Liver (tissue), 9 donors: ENCODE data around the gene ZCWPW1. TPM values are rescaled to one million over a fixed set of nuclear protein-coding genes. Genes with fewer than 3 reads are reported as not detected.

ENCODE experiments used
- DNase-seq: peaks from one replicate; pipeline ENCODE4 v3.0.0-alpha.2; 2017; ENCODE audit warnings: low spot score
- H3K27ac ChIP-seq, 2 donors: one replicate each; pipeline ENCODE4 v1.7.0; 2013; ENCODE audit warnings: inconsistent platforms in 2 of 2, low read length in 2 of 2, control low read depth in 1 of 2, low read depth in 1 of 2, mild to moderate bottlenecking in 1 of 2
- H3K27me3 ChIP-seq, 4 donors: one replicate each; pipeline versions ENCODE4 v1.6.1 to v1.7.0; 2013; ENCODE audit warnings: low read length in 3 of 4, inconsistent platforms in 1 of 4, mild to moderate bottlenecking in 1 of 4, moderate library complexity in 1 of 4; ENCODE audit not compliant: control insufficient read depth in 4 of 4, insufficient read depth in 4 of 4
- H3K36me3 ChIP-seq, 4 donors: one replicate each; pipeline versions ENCODE4 v1.6.1 to v1.7.0; 2013; ENCODE audit warnings: low read length in 3 of 4, mild to moderate bottlenecking in 3 of 4, low read depth in 1 of 4, moderate library complexity in 1 of 4; ENCODE audit not compliant: control insufficient read depth in 4 of 4, insufficient read depth in 3 of 4
- H3K4me1 ChIP-seq, 4 donors: one replicate each; pipeline versions ENCODE4 v1.6.1 to v1.7.0; 2013; ENCODE audit warnings: low read length in 3 of 4, mild to moderate bottlenecking in 3 of 4, moderate library complexity in 1 of 4; ENCODE audit not compliant: control insufficient read depth in 4 of 4, insufficient read depth in 4 of 4
- H3K4me3 ChIP-seq, 3 donors: one replicate each; pipeline versions ENCODE4 v1.6.1 to v1.7.0; 2013; ENCODE audit warnings: low read length in 3 of 3, control low read depth in 1 of 3, low read depth in 1 of 3, mild to moderate bottlenecking in 1 of 3
- H3K9ac ChIP-seq, 2 donors: one replicate each; pipeline ENCODE4 v1.7.0; 2013; ENCODE audit warnings: low read length in 2 of 2, mild to moderate bottlenecking in 2 of 2, moderate library complexity in 2 of 2, control low read depth in 1 of 2, low read depth in 1 of 2
- H3K9me3 ChIP-seq, 4 donors: one replicate each; pipeline versions ENCODE4 v1.6.1 to v1.7.0; 2013; ENCODE audit warnings: low read length in 3 of 4; ENCODE audit not compliant: control insufficient read depth in 4 of 4
- ATF3 ChIP-seq: IDR thresholded peaks from 2 replicates; pipeline ENCODE4 v1.6.1; 2016; ENCODE audit warnings: antibody characterized with exemption
- CTCF ChIP-seq: fragments of 150-350 bp; IDR thresholded peaks from 2 replicates; pipeline ENCODE4 v1.5.1; 2017; ENCODE audit warnings: improper control_type of control experiment, low read depth, low read length; ENCODE audit not compliant: missing input control
- EGR1 ChIP-seq, 2 donors: IDR thresholded peaks; 2 replicates each; pipeline ENCODE4 v1.6.1; 2016 to 2018; ENCODE audit warnings: antibody characterized with exemption in 2 of 2, low read depth in 2 of 2
- FOXA1 ChIP-seq: IDR thresholded peaks from 2 replicates; pipeline ENCODE4 v1.6.1; 2016; ENCODE audit warnings: antibody characterized with exemption
- FOXA2 ChIP-seq: IDR thresholded peaks from 2 replicates; pipeline ENCODE4 v1.6.1; 2016; ENCODE audit warnings: antibody characterized with exemption
- GABPA ChIP-seq, 2 donors: IDR thresholded peaks in 1 of 2; conservative IDR thresholded peaks in 1 of 2; 2 replicates each; pipeline ENCODE4 v1.6.1; 2016; ENCODE audit warnings: antibody characterized with exemption in 2 of 2, mild to moderate bottlenecking in 1 of 2, moderate library complexity in 1 of 2
- HNF4A ChIP-seq, 2 donors: conservative IDR thresholded peaks; 2 replicates each; pipeline ENCODE4 v1.6.1; 2016; ENCODE audit warnings: antibody characterized with exemption in 2 of 2, mild to moderate bottlenecking in 2 of 2
- HNF4G ChIP-seq: IDR thresholded peaks from 2 replicates; pipeline ENCODE4 v1.6.1; 2016; ENCODE audit warnings: antibody characterized with exemption
- JUND ChIP-seq, 2 donors: IDR thresholded peaks; 2 replicates each; pipeline ENCODE4 v1.6.1; 2016; ENCODE audit warnings: antibody characterized with exemption in 2 of 2
- MAX ChIP-seq: IDR thresholded peaks from 2 replicates; pipeline ENCODE4 v1.6.1; 2016; ENCODE audit warnings: antibody characterized with exemption
- NR2F2 ChIP-seq: IDR thresholded peaks from 2 replicates; pipeline ENCODE4 v1.6.1; 2016; ENCODE audit warnings: antibody characterized with exemption
- RAD21 ChIP-seq, 2 donors: IDR thresholded peaks; 2 replicates each; pipeline ENCODE4 v1.6.1; 2016; ENCODE audit warnings: antibody characterized with exemption in 2 of 2, mild to moderate bottlenecking in 2 of 2
- REST ChIP-seq: IDR thresholded peaks from 2 replicates; pipeline ENCODE4 v1.6.1; 2016; ENCODE audit warnings: antibody characterized with exemption, mild to moderate bottlenecking
- RXRA ChIP-seq, 2 donors: IDR thresholded peaks; 2 replicates each; pipeline ENCODE4 v1.6.1; 2017 to 2018; ENCODE audit warnings: antibody characterized with exemption in 2 of 2, mild to moderate bottlenecking in 1 of 2
- SP1 ChIP-seq: IDR thresholded peaks from 2 replicates; pipeline ENCODE4 v1.6.1; 2018; ENCODE audit warnings: antibody characterized with exemption, mild to moderate bottlenecking
- TAF1 ChIP-seq: conservative IDR thresholded peaks from 2 replicates; pipeline ENCODE4 v1.6.1; 2016; ENCODE audit warnings: antibody characterized with exemption, mild to moderate bottlenecking
- YY1 ChIP-seq: IDR thresholded peaks from 2 replicates; pipeline ENCODE4 v1.6.1; 2016; ENCODE audit warnings: antibody characterized with exemption, mild to moderate bottlenecking
- ZBTB33 ChIP-seq: IDR thresholded peaks from 2 replicates; pipeline ENCODE4 v1.6.1; 2016; ENCODE audit warnings: antibody characterized with exemption
- WGBS: extraction: QIAGEN DNeasy Blood & Tissue Kit; methylation state at CpG from one replicate; pipeline ENCODE4 v1.1.7; 2013; 5-methylcytosine and 5-hydroxymethylcytosine counted together
- polyA plus RNA-seq, 2 donors: library from polyadenylated mRNA; stranded (reverse) in 1 of 2; unstranded in 1 of 2; fragments of 200-250 nt in 1 of 2; fragments of >200 nt in 1 of 2; fragmentation: Nextera tagmentation in 1 of 2; extraction: Ambion mirVana in 1 of 2; gene quantifications; one replicate each; pipeline versions ENCODE4 v1.2.1 to v1.2.3, GENCODE V29; 2013 to 2015
- total RNA-seq, 2 donors: library from RNA; depleted of rRNA; stranded (reverse); fragments of >200 nt; gene quantifications; one replicate each; pipeline ENCODE4 v1.2.3, GENCODE V29; 2014
- donor health status: healthy.
- donor health status: healthy.
- donor health status: healthy.
- donor health status: healthy.
- donor health status: healthy.

The ZCWPW1 gene
- total and polyA plus RNA-seq, 4 donors, result 1.4 to 3.3 (median 2.8) TPM

GRCh38 chr7:100475549-100475948, 47.0 kb upstream of the ZCWPW1 start:
- TF ChIP-seq GABPA (IDR thresholded peaks at IDR 0.05 in 1 of 2, conservative IDR thresholded peaks at IDR 0.05 in 1 of 2) (no peak), ATF3 (no peak), ZBTB33 (no peak), SP1 (no peak), JUND (IDR thresholded peaks at IDR 0.05) (no peak), RAD21 (IDR thresholded peaks at IDR 0.05) (no peak), NR2F2 (no peak), HNF4A (conservative IDR thresholded peaks at IDR 0.05) (no peak), YY1 (no peak), MAX (no peak), RXRA (IDR thresholded peaks at IDR 0.05) (no peak), FOXA2 (no peak), HNF4G (no peak), CTCF (no peak), REST (no peak), TAF1 (no peak), EGR1 (IDR thresholded peaks at IDR 0.05; ENCODE audit: low read depth in 2 of 2) (no peak), FOXA1 (no peak)
- Histone ChIP-seq H3K9ac (no peak overlapping the region), H3K27ac (no peak overlapping the region), H3K27me3 (no peaks in the 10 kb centered on the region), H3K4me1 (peaks cover 0 to 21% (median 12%) of the 10 kb centered on the region in 4 donors), H3K9me3 (no peaks in the 10 kb centered on the region), H3K4me3 (no peak overlapping the region), H3K36me3 (peaks cover 0 to 9% (median 8%) of the 10 kb centered on the region in 4 donors)
- peak; percentile 81 for DNase-seq
- 71% methylated on average over 9 of the region's 9 CpGs for WGBS
